ENCODE data around the gene WNK1.
"Not testable (repeated sequence)": the region's sequence is repeated elsewhere in the genome, so short reads cannot be mapped to it uniquely, and the experiment has no call there.

WNK1 gene

GRCh38 chr12:817941-818600, 65.7 kb downstream of the WNK1 start:
- no peak for DNase-seq (ENCODE audit: low read depth, low spot score)

GRCh38 chr12:818733-819132, 66.4 kb downstream of the WNK1 start:
- DNase-seq (ENCODE audit: low read depth, low spot score) = no peak

- DNase-seq (ENCODE audit: low read depth, low spot score) = no peak
Measured at GRCh38 chr12:820336-820735, 68.0 kb downstream of the WNK1 start.

- DNase-seq (ENCODE audit: low read depth, low spot score) = no peak
Measured at GRCh38 chr12:823028-823698, 70.8 kb downstream of the WNK1 start.

GRCh38 chr12:826331-826730, 74.0 kb downstream of the WNK1 start:
- no peak for DNase-seq (ENCODE audit: low read depth, low spot score)

DNA sequence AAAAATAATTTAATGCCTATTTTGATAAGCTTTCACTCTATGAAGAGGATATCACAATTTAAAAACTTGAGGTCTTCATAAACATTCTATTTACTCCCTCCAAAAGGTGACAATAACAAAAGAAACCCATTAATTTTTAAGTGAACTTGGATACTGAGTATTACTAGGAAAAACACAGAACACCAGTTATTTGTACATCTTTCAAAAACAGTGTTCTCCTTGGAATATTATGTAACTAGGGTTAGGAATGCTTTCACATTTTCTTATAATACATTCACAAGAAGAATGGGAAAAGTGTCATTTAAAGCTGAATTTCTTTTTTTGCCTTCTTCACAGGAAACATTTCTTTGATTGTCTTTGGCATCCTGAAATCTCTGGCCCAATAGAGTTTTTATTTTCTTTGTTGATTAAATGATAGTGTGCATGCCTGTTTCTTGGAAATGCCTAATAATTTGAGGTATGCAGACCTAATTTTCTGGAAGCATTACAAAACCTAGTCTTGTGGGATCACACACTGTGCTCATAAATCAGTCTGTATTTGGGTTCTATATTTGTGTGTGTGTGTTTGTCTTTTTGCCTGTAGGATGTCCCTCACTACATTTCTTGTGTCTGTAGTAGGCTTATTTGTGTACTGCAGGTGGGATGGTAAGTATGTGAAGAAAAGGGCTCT, 76.5 kb downstream of the WNK1 start:
- no peak for DNase-seq (ENCODE audit: low read depth, low spot score)

GRCh38 chr12:830111-830867, 77.9 kb downstream of the WNK1 start:
- no peak for DNase-seq (ENCODE audit: low read depth, low spot score)

DNA sequence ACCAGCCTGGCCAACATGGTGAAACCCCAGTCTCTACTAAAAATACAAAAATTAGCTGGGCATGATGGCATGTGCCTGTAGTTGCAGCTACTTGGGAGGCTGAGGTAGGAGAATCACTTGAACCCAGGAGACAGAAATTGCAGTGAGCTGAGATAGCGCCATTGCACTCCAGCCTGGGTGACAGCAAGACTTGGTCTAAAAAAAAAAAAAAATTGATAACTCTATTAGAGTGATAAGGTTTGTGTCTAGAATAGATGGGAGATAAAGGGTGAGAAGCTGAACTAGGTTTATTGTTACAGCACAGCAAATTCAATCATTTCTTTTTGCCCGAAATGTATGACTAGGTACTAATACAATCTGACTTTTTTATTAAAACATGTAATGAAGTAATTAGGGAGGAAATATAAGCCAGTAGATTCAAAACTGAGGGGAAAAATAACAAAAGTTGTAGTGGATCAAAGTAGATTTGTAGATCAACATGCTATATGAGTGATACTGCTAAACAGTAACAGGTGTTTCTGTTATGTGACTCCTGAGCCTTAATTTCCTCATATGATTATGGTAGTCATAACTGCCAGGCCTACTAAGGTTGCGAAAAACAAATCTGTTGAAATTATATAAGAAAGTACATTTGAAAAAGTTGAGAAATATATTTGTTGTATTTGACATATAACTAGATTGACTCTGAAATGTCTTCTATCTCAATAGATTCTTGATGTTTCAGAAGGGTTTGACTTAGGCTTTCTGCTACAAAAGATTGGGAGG, 83.6 kb downstream of the WNK1 start:
- DNase-seq (ENCODE audit: low read depth, low spot score) = no peak

DNA sequence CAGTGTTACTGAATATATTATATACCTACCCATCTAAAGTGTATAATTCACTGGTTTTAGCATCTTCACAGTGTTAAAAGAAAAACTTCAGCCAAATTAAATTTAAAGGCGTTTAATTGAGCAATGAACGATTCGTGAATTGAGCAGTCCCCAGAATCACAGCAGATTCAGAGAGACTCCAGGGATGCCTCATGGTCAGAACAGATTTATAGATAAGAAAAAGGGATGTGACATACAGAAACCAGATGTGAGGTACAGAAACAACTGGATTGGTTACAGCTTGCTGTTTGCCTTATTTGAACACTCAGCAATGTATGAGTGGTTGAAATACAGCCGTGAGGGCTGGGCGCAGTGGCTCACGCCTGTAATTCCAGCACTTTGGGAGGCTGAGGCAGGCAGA, 84.6 kb downstream of the WNK1 start:
- DNase-seq (ENCODE audit: low read depth, low spot score) = no peak

- no peak for DNase-seq (ENCODE audit: low read depth, low spot score)
Measured at GRCh38 chr12:837548-837947, 85.2 kb downstream of the WNK1 start.

DNA sequence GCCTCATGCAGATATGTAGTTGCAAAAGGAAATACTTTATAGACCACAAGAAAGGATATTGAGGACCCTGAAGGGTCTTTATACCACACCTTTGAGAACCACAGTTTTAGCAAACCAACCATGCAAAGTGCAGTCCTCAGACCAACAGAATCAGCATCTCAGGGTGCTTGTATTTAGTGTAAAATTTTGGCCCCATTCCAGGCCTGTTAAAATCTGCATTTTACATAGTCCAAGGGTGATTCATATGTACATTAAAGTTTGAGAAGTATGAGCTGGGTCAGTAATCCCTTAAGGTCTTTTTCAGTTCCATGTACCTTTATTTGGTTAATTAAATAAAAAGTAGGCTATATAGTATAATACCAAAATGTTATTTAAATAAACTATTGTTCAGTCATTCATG, 91.2 kb downstream of the WNK1 start:
- DNase-seq (ENCODE audit: low read depth, low spot score) = no peak

DNA sequence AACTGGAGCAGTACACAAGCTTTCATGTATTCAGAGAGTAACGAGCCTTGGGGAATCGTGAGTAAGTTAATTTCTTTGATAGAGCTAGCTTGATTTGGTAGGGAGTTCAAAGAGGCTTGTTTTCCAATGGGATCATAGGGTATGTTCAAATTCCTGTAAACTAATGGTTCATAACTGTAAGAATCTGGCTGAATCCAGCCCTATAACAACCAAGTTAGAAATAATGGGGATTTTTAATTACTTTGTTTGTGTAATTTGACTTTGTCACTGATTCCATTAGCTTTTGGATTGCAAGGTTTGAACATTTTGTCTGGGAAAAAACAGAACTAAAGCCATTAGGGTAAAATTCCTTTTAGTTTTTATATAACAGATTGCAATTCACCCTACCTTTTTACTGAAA, 94.0 kb downstream of the WNK1 start:
- no peak for DNase-seq (ENCODE audit: low read depth, low spot score)

- no peak for DNase-seq (ENCODE audit: low read depth, low spot score)
Measured at GRCh38 chr12:848173-848865, 95.9 kb downstream of the WNK1 start.

DNA sequence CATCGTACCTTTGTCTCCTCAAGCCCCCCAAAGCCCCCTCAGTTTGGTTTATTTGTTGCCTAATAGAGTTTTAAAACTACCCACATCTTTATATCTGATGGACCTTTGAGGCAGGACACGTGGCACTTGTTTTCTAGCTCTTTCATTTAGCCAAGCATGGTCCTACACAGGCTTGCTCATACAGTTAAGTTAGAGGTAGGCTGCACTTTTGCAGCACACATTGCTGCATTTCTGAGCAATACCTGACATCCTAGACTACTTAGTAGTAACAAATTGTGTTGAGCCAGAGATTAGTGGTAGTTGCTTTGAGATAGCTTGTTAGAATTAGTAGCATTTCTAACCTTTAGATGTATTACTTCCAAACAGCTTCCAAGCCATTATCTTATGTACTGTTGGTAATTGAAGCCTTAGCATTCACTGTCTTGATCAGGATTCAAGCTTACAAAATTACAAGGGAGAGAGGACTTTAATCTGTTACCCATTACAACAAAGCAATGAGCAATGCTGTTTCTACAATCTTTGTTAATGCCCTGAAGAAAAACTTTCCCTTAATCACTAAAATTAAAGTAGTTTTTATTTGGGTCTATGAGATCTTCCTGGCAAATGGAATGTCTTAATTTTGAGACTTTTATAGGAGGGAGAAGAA, 96.6 kb downstream of the WNK1 start:
- no peak for DNase-seq (ENCODE audit: low read depth, low spot score)

DNA sequence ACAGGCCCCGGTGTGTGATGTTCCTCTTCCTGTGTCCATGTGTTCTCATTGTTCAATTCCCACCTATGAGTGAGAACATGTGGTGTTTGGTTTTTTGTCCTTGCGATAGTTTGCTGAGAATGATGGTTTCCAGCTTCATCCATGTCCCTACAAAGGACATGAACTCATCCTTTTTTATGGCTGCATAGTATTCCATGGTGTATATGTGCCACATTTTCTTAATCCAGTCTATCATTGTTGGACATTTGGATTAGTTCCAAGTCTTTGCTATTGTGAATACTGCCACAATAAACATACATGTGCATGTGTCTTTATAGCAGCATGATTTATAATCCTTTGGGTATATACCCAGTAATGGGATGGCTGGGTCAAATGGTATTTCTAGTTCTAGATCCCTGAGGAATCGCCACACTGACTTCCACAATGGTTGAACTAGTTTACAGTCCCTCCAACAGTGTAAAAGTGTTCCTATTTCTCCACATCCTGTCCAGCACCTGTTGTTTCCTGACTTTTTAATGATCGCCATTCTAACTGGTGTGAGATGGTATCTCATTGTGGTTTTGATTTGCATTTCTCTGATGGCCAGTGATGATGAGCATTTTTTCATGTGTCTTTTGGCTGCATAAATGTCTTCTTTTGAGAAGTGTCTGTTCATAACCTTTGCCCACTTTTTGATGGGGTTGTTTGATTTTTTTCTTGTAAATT, 97.5 kb downstream of the WNK1 start:
- not testable (repeated sequence) for DNase-seq (ENCODE audit: low read depth, low spot score)

DNA sequence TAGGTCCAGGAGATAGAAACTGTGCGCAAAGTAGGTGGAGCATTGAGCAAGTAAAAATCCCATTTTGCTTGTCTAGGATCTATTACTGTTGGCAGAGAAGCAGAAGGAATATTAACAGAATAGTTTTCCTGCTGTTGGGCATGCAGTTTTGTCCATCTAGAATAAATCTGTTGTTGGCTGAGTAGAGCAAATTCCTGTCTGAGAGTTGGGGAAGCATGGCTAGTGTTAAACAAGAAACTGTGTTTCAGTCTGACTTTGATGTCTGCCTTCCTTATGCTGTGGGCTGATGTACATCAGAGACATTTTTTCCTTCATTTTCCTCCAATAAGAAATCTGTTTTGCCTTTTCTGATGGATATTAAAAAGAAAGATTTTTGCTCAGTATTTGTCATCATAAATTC, 99.0 kb downstream of the WNK1 start:
- DNase-seq (ENCODE audit: low read depth, low spot score) = no peak

DNA sequence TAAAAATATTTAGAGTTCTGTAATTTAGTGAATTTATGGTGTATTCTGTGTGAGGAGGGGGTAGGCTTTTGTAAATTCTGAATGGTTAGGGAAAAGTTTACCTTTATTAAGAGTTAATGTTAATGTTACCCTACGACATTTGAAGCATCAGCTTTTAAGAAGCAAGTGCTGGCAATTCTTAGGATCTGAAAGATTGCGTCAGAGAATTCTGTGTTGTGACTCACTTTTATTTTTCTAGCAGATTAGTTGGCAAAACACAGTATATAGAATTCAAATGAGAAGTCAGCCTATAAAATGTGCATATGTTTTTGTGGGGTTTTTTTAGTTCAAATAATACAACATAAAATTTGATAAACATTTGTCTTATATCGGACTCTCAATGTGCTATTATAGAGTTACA, 99.5 kb downstream of the WNK1 start:
- no peak for DNase-seq (ENCODE audit: low read depth, low spot score)

DNA sequence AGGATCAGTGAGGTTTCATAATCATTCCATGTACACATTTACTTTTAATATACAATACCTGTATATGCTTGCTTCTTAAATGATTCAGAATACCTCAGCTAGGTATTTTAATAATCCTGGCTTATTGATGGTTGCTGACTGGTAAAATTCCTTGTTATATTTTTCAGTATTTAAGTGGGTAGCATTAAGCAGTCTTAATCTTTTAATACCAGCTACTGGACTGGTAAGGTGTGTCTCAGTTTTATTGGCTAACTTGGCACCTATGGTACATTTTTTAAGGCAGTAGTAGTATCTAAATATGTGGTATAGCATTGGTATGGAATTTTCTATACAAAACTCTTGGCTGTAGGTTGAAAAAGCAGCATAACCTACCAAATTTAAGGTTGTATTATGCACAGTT, 100.5 kb downstream of the WNK1 start:
- DNase-seq (ENCODE audit: low read depth, low spot score) = no peak

- no peak for DNase-seq (ENCODE audit: low read depth, low spot score)
Measured at GRCh38 chr12:857611-858010, 105.2 kb downstream of the WNK1 start.
